ENCODE results near the gene CABCOCO1. TPM values are rescaled to one million over a fixed set of nuclear protein-coding genes. Genes with fewer than 3 reads are reported as not detected.

Gene CABCOCO1
- total and polyA plus RNA-seq, 2 donors, result 0.61 to 2.0 TPM

GRCh38 chr10:61779950-61780659, 117.4 kb downstream of the CABCOCO1 start:
- no peak for DNase-seq (ENCODE audit: extremely low spot score)
- 34% methylated on average over 9 of the region's 9 CpGs for WGBS
- H3K27ac ChIP-seq (ENCODE audit: low read depth), result no peak overlapping the region
- H3K4me1 ChIP-seq (ENCODE audit: insufficient read depth), result no peaks in the 10 kb centered on the region
- no peak overlapping the region for H3K4me3 ChIP-seq (ENCODE audit: low read depth, low read length)
- H3K36me3 ChIP-seq (ENCODE audit: insufficient read depth), result no peaks in the 10 kb centered on the region

- Histone ChIP-seq H3K27ac (ENCODE audit: low read depth) (no peak overlapping the region), H3K4me3 (ENCODE audit: low read depth, low read length) (no peak overlapping the region), H3K4me1 (ENCODE audit: insufficient read depth) (no peaks in the 10 kb centered on the region), H3K36me3 (ENCODE audit: insufficient read depth) (no peaks in the 10 kb centered on the region)
- no peak for DNase-seq (ENCODE audit: extremely low spot score)
Observed at GRCh38 chr10:61780732-61781131, 118.0 kb downstream of the CABCOCO1 start.

DNA sequence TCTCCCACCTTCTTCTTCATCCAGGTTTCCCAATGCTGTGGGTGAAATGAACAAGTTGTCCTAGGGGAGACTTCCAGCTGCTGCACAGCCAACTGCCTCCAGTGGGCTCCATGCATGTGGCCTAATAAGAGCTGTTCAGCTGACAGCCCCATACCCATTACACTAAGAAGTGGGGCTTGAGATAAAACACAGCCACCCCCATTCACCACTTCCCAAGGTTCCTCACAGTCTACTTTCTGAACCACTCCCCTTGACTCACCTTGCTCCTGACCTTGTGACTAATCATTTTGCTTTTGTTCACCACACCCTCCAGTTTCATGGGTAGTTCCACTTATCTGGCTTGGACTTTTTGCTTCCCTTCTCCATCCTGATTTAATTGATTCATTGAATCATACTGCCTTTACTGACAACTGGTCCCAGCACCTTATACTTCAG, 119.3 kb downstream of the CABCOCO1 start:
- no peaks in the 10 kb centered on the region for H3K4me1 ChIP-seq (ENCODE audit: insufficient read depth)
- no peak for DNase-seq (ENCODE audit: extremely low spot score)
- H3K4me3 ChIP-seq (ENCODE audit: low read depth, low read length), result no peak overlapping the region
- no peak overlapping the region for H3K27ac ChIP-seq (ENCODE audit: low read depth)
- H3K36me3 ChIP-seq (ENCODE audit: insufficient read depth), result no peaks in the 10 kb centered on the region

DNA sequence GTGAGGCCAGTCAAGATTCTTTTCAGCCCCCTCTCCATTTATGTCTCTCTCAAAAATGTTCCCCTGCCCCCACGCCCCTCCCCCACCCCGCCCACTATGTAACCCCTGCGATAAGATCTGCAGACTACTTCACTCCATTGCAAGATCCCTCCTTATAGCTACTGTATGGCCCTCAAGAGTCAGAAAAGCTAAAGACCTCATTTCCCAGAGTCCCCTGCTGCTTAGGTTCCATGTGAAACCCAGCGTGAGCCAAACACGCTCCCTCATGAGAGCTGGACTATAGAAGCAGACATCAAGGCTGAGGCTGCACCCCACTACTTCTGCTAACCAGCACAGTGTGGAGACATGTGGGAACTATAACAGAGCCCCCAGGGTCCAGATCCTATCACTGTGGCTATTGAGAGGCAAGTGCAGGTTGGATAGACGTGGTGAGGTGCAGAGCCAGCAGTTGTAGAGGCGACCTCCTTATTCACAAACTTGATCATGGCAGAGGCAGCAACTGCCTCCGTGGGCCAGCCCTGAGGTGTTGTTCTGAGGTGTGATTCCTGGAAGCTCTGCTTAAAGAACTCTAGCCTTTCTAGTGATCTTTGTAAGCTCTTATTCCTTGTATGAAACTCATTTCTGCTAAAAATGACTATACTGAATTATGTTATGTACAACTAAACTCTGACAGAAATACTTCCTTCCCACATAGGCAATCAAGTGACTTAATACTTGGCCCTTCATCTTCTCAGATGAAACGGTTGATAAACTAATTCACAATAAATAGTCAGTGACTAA, 121.8 kb downstream of the CABCOCO1 start:
- 81% methylated on average over 9 of the region's 9 CpGs for WGBS
- no peak overlapping the region for H3K27ac ChIP-seq (ENCODE audit: low read depth)

DNA sequence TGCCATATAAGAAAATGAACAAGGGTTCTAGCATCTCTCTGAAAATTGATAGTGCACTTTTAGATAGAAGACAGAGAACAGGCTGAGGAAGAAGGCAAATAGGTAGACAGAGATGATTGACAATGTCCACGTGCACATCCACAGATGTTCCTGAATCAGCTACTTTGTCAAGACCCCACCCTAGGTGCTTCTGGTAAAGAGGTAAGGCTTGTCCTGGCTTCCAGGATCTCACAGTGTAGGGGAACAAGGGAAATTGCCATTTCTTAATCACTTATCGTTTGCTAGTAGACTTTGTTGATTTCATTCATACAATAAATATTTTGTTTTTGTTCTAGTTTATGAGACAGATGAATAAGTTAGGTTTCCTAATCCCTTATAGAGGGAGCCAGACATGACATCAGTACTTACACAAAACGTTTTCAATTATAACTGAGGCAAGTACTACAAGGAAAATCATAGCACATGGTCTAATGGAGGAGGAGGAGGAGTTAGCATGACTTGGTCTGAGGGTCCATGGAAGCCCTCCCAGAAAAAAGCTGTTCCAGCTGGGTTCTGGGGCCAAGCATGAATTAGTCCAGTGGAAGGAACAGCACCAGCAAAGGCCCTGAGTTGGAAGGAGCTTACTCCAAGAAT, 122.9 kb downstream of the CABCOCO1 start:
- WGBS, result 64% methylated on average over 3 of the region's 3 CpGs
- Histone ChIP-seq H3K4me3 (ENCODE audit: low read depth, low read length) (no peak overlapping the region), H3K27ac (ENCODE audit: low read depth) (no peak overlapping the region)

More for the DNA sequence above, 121.8 kb downstream of the CABCOCO1 start:
- no peak overlapping the region for H3K4me3 ChIP-seq (ENCODE audit: low read depth, low read length)
- H3K4me1 ChIP-seq (ENCODE audit: insufficient read depth), result no peaks in the 10 kb centered on the region
- DNase-seq (ENCODE audit: extremely low spot score), result no peak
- H3K36me3 ChIP-seq (ENCODE audit: insufficient read depth), result no peaks in the 10 kb centered on the region

DNA sequence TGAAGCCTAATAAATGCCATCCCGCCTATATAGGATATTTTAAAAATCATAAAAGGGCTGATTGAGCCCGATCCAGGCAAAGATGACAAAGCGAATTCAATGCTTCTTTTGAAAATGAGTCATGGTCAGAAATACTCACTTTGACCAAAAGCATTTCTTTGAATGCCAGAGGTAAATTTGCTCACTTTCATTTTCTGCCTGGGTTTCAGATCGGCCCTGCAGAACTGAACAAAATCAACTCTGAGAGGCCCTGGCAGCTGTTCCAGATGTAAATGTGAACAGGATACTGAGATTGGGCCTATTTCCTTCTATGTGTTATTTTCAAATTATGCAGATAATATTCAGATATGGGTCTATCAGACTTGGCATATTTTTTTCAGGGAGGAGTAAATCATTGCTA, 124.0 kb downstream of the CABCOCO1 start:
- 43% methylated on average over 4 of the region's 4 CpGs for WGBS
- Histone ChIP-seq H3K27ac (ENCODE audit: low read depth) (no peak overlapping the region), H3K4me3 (ENCODE audit: low read depth, low read length) (no peak overlapping the region), H3K36me3 (ENCODE audit: insufficient read depth) (no peaks in the 10 kb centered on the region), H3K4me1 (ENCODE audit: insufficient read depth) (no peaks in the 10 kb centered on the region)
- DNase-seq (ENCODE audit: extremely low spot score), result no peak

More for the DNA sequence above, 122.9 kb downstream of the CABCOCO1 start:
- Histone ChIP-seq H3K36me3 (ENCODE audit: insufficient read depth) (no peaks in the 10 kb centered on the region), H3K4me1 (ENCODE audit: insufficient read depth) (no peaks in the 10 kb centered on the region)
- DNase-seq (ENCODE audit: extremely low spot score), result no peak

GRCh38 chr10:61787170-61787569, 124.4 kb downstream of the CABCOCO1 start:
- Histone ChIP-seq H3K36me3 (ENCODE audit: insufficient read depth) (no peaks in the 10 kb centered on the region), H3K4me1 (ENCODE audit: insufficient read depth) (no peaks in the 10 kb centered on the region), H3K4me3 (ENCODE audit: low read depth, low read length) (no peak overlapping the region), H3K27ac (ENCODE audit: low read depth) (no peak overlapping the region)
- no peak for DNase-seq (ENCODE audit: extremely low spot score)
- WGBS, result 63% methylated on average over 3 of the region's 3 CpGs

GRCh38 chr10:61789031-61789430, 126.3 kb downstream of the CABCOCO1 start:
- no peak for DNase-seq (ENCODE audit: extremely low spot score)
- H3K27ac ChIP-seq (ENCODE audit: low read depth), result no peak overlapping the region
- H3K4me1 ChIP-seq (ENCODE audit: insufficient read depth), result no peaks in the 10 kb centered on the region
- H3K4me3 ChIP-seq (ENCODE audit: low read depth, low read length), result no peak overlapping the region
- 73% methylated on average over 1 of the region's 1 CpG for WGBS
- H3K36me3 ChIP-seq (ENCODE audit: insufficient read depth), result no peaks in the 10 kb centered on the region

DNA sequence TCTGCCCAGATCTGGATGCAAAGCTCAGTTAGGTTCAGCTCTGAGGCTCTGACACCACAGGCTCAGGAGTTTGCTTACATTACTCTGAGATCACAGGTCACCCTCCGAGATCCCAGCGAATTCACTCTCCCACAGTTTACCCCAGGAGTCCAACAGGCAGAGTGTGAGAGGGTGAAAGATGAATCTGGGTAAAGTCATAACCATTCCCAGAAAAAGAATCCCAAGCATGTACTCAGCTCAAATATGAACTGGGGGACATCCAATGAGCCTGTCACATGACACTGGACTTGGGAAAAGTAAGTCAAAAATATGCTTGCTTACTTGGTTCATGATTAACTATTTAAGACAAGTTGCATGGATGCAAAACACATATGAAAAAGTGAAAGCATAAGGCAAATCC, 128.5 kb downstream of the CABCOCO1 start:
- 50% methylated on average over 2 of the region's 2 CpGs for WGBS
- H3K4me3 ChIP-seq (ENCODE audit: low read depth, low read length), result no peak overlapping the region
- H3K36me3 ChIP-seq (ENCODE audit: insufficient read depth), result no peaks in the 10 kb centered on the region
- no peaks in the 10 kb centered on the region for H3K4me1 ChIP-seq (ENCODE audit: insufficient read depth)
- no peak overlapping the region for H3K27ac ChIP-seq (ENCODE audit: low read depth)
- DNase-seq (ENCODE audit: extremely low spot score), result no peak

DNA sequence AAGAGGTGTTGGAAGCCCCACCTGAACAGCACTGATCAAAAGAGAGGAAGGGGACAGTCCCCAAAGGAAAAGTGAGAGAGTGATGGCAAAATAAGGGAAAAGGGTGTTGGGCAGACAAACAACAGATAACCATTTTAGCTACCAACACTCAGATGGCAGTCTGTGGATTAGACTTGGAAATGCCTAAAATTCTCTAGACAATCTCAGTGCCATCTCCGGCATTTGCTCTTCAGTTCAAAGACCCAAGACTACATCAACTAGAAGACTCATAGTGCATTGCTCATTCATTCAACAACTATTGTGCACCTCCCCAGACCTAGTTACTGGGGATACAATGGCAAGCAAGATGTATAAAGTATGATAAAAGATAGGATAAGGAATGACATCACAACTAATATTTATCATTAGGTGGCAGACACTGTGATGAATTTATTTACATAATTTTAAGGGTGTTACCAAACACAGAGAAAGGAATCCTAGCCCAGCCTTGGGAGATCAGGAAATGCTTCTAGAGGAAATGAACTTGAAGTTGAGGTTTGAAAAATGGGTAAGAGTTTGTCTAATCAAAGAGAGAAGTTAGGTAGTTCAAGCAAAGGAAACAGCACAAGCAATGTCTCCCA, 129.5 kb downstream of the CABCOCO1 start:
- H3K4me1 ChIP-seq (ENCODE audit: insufficient read depth), result no peaks in the 10 kb centered on the region
- H3K4me3 ChIP-seq (ENCODE audit: low read depth, low read length), result no peak overlapping the region
- 96% methylated on average over 1 of the region's 1 CpG for WGBS
- no peaks in the 10 kb centered on the region for H3K36me3 ChIP-seq (ENCODE audit: insufficient read depth)
- H3K27ac ChIP-seq (ENCODE audit: low read depth), result no peak overlapping the region
- DNase-seq (ENCODE audit: extremely low spot score), result no peak

- Histone ChIP-seq H3K36me3 (ENCODE audit: insufficient read depth) (no peaks in the 10 kb centered on the region), H3K4me3 (ENCODE audit: low read depth, low read length) (no peak overlapping the region), H3K4me1 (ENCODE audit: insufficient read depth) (no peaks in the 10 kb centered on the region), H3K27ac (ENCODE audit: low read depth) (no peak overlapping the region)
- 72% methylated on average over 1 of the region's 1 CpG for WGBS
- DNase-seq (ENCODE audit: extremely low spot score), result no peak
Observed at GRCh38 chr10:61792921-61793320, 130.2 kb downstream of the CABCOCO1 start.

GRCh38 chr10:61793760-61794703, 131.3 kb downstream of the CABCOCO1 start:
- Histone ChIP-seq H3K27ac (ENCODE audit: low read depth) (no peak overlapping the region), H3K4me1 (ENCODE audit: insufficient read depth) (no peaks in the 10 kb centered on the region), H3K4me3 (ENCODE audit: low read depth, low read length) (no peak overlapping the region), H3K36me3 (ENCODE audit: insufficient read depth) (no peaks in the 10 kb centered on the region)
- 64% methylated on average over 5 of the region's 5 CpGs for WGBS
- DNase-seq (ENCODE audit: extremely low spot score), result no peak

DNA sequence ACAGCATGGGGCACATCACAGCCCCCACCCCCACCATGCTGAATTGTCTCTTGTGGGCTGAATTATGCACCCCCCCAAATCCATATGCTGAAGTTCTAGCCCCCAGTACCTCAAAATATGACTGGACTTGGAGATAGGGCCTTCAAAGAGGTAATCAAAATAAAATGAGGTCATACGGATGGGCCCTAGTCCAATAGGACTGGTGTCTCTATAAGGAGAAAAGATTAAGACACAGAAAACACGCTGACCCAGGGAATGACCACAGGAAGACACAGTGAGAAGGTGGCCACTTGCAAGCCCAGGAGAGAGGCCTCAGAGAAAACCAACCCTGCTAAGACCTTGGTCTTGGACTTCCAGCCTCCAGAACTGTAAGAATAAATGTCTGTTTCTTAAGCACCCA, 132.4 kb downstream of the CABCOCO1 start:
- Histone ChIP-seq H3K4me1 (ENCODE audit: insufficient read depth) (no peaks in the 10 kb centered on the region), H3K36me3 (ENCODE audit: insufficient read depth) (no peaks in the 10 kb centered on the region), H3K27ac (ENCODE audit: low read depth) (no peak overlapping the region), H3K4me3 (ENCODE audit: low read depth, low read length) (no peak overlapping the region)
- WGBS, result 90% methylated on average over 2 of the region's 2 CpGs
- DNase-seq (ENCODE audit: extremely low spot score), result no peak

All from urinary bladder (tissue), 4 donors.